LNCAP (cell line): Measurements from ENCODE around the gene NPHP4.

Source experiments
- CTCF ChIP-seq: fragments of 450-650 bp; IDR thresholded peaks from 2 replicates; pipeline ENCODE4 v1.5.1; 2017; ENCODE audit warnings: mild to moderate bottlenecking

The NPHP4 gene

GRCh38 chr1:5994713-5995621 lies 2.7 kb upstream of the NPHP4 start:
- no peak for TF ChIP-seq CTCF

- no peak for TF ChIP-seq CTCF
Measured at GRCh38 chr1:5993556-5994491, 1.6 kb upstream of the NPHP4 start.

- TF ChIP-seq CTCF: no peak
Measured at GRCh38 chr1:5992814-5993555, 760 bp upstream of the NPHP4 start.

GRCh38 chr1:5991381-5992025 lies 722 bp downstream of the NPHP4 start:
- TF ChIP-seq CTCF: no peak

GRCh38 chr1:5990913-5991312 lies 1.3 kb downstream of the NPHP4 start:
- TF ChIP-seq CTCF: no peak

- TF ChIP-seq CTCF: no peak
Measured at GRCh38 chr1:5989731-5990271, 2.4 kb downstream of the NPHP4 start.

GRCh38 chr1:5989286-5989605 lies 3.0 kb downstream of the NPHP4 start:
- TF ChIP-seq CTCF: no peak
